Bronchial epithelial cell (primary cell): ENCODE data around the gene OTOGL. TPM values are rescaled to one million over a fixed set of nuclear protein-coding genes. Genes with fewer than 3 reads are reported as not detected.

Source experiments
- DNase-seq: peaks from one replicate; pipeline ENCODE4 v3.0.0-alpha.2; 2010; ENCODE audit warnings: low read depth
- FAIRE-seq: peaks from 2 replicates; lab custom pipeline; 2011; peaks lifted over from hg19 to GRCh38; lab: Jason Lieb, UNC
- H3K27me3 ChIP-seq: 2 replicates; pipeline ENCODE4 v1.5.1; 2011; ENCODE audit warnings: low read length; ENCODE audit not compliant: control insufficient read depth, insufficient read depth
- H3K36me3 ChIP-seq: 2 replicates; pipeline ENCODE4 v1.5.1; 2011; ENCODE audit warnings: low read length; ENCODE audit not compliant: control insufficient read depth, insufficient read depth
- H3K4me3 ChIP-seq: 2 replicates; pipeline ENCODE4 v1.5.1; 2011; ENCODE audit warnings: mild to moderate bottlenecking, low read depth, low read length, control low read depth
- total RNA-seq: library from RNA; depleted of rRNA; stranded (reverse); fragments of >200 nt; gene quantifications from 2 replicates; pipeline ENCODE4 v1.2.1, GENCODE V29; 2014
- TF ChIP-seq, protein P1 (sequence below): IDR thresholded peaks from 2 replicates; pipeline ENCODE4 v1.5.1; 2011; ENCODE audit warnings: mild to moderate bottlenecking, moderate library complexity, low read length, control low read depth, inconsistent platforms; ENCODE audit not compliant: insufficient read depth, severe bottlenecking

The OTOGL gene
- total RNA-seq, 1 donor from 2014 or later = not detected

DNA sequence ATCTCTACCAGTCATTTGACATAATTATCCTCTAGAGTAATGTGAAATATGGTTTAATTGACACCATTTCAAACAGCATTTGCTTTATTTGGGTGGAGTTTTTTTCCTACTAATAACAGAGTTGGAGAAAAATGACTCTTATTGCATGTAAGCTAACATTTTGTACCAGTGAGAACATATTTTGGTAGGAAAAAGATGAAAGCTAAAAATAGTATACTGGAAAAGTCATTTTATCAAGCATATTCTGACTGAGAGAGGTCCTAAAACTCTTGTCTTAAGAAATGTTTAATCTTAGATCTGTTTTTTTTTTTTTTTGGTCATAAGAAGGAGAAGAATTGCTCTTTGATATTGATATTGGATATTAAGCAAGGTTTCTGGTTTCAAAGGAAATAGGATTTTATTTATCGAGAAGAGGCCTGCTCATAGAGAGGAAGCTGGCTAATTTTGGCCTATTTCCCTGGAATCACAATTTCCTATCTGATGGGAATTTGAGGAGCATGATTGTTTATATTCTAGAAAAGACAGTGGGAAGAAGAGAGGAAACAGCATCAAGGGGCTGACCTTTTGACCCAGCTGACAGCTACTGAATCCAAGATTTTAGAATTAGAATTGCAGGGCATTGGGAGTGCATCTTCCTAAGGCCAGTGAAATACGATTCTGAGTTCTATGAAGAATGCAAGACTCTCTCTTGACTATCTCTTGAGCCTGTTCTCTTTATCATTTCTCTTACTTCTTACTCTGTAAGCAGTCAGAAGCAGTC is 19.4 kb downstream of the OTOGL start:
- Histone ChIP-seq H3K4me3 (no peak overlapping the region), H3K36me3 (no peaks in the 10 kb centered on the region), H3K27me3 (no peaks in the 10 kb centered on the region)
- FAIRE-seq (no peak), DNase-seq (no peak)
- TF ChIP-seq, protein P1, sequence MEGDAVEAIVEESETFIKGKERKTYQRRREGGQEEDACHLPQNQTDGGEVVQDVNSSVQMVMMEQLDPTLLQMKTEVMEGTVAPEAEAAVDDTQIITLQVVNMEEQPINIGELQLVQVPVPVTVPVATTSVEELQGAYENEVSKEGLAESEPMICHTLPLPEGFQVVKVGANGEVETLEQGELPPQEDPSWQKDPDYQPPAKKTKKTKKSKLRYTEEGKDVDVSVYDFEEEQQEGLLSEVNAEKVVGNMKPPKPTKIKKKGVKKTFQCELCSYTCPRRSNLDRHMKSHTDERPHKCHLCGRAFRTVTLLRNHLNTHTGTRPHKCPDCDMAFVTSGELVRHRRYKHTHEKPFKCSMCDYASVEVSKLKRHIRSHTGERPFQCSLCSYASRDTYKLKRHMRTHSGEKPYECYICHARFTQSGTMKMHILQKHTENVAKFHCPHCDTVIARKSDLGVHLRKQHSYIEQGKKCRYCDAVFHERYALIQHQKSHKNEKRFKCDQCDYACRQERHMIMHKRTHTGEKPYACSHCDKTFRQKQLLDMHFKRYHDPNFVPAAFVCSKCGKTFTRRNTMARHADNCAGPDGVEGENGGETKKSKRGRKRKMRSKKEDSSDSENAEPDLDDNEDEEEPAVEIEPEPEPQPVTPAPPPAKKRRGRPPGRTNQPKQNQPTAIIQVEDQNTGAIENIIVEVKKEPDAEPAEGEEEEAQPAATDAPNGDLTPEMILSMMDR = no peak

DNA sequence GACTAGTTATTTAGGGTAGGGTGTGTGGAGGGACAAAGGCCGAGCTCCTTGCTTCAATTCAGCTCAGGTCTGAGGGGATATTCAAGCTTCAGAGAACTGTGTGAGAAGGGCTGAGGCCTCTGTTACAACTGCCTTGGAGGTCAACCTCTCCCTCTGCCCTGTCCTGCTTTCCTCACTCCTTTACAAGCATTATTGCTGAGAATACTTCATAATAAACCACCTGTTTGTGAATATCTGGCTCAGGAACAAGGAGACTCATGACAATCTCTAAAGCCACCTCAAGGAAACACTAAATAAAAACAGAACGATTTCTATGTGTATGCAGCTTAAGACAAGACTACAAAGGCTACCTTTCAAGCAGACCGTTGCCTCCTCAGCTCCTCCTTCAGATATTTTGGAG is 21.7 kb downstream of the OTOGL start:
- TF ChIP-seq, protein P1 = no peak
- DNase-seq (no peak), FAIRE-seq (no peak)
- H3K4me3 ChIP-seq = no peak overlapping the region
- no peaks in the 10 kb centered on the region for H3K27me3 ChIP-seq
- no peaks in the 10 kb centered on the region for H3K36me3 ChIP-seq

DNA sequence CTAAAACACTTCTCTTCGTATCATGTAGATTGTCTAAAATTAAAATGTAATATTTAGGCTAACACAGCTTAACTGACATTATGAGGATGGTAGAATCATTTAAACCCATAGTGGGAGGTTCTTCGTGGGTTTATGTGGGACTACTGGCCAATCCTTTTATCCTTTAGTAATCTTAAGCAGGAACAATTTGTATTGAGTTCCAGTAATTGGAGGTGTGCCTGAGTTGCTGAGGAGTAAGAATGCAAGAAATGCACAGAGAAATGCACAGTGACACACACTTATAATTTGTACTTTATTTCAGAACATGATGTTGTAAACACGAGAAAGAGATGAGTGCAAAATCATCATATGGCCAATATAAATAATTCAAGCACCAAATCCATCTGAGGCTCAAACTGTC is 22.3 kb downstream of the OTOGL start:
- TF ChIP-seq, protein P1 = no peak
- no peak for FAIRE-seq

DNA sequence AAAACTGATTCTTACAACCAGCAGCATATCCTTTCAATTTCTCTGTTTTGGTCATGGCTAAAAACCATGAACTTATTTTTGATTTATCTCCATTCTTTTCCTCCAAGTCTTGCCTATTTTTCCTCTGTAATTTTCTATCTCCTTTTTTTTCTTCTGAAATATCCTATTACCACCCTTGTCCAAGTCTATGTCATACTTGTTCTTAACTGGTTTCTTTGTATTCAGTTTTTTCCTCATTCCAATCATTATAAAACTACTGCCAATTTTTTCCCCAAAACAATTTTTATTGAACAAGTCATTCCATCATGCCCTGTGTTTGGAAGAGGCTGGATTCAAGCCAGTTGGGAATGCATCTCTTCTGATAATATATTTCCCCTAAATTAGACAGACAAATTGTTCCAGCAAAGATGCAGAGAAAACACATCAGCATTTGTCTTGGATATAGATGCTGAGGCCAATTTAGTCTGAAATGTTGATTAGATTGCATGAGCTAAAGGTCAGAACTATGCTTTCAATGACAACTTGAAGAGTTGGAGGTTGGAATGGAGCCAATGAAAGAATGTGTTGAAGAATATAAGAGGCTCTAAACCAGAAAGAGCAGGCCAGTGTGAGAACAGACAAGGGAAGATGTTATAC is 30.7 kb downstream of the OTOGL start:
- FAIRE-seq (no peak), DNase-seq (no peak)
- H3K27me3 ChIP-seq = no peaks in the 10 kb centered on the region
- no peak overlapping the region for H3K4me3 ChIP-seq
- TF ChIP-seq, protein P1 = no peak
- H3K36me3 ChIP-seq = no peaks in the 10 kb centered on the region

More for the DNA sequence above, 22.3 kb downstream of the OTOGL start:
- no peak overlapping the region for H3K4me3 ChIP-seq
- no peaks in the 10 kb centered on the region for H3K27me3 ChIP-seq
- DNase-seq = no peak
- no peaks in the 10 kb centered on the region for H3K36me3 ChIP-seq

DNA sequence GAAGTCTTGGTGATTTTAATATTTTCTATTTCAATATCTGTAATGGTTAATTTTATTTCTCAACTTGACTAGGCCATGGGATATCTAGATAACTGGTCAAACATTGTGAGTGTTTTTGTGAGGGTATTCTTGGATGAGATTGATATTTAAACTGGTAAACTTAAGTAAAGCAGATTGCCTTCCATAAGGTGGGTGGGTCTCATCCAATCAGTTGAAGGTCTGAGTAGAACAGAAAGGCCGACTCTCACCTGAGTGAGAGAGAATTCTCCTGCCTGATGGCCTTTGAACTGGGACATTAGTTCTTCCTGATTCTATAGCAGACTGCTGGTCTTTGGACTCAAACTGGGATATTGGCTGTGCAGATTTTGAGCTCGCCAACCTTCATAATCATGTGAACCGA is 36.3 kb downstream of the OTOGL start:
- Histone ChIP-seq H3K27me3 (no peaks in the 10 kb centered on the region), H3K36me3 (no peaks in the 10 kb centered on the region), H3K4me3 (no peak overlapping the region)
- FAIRE-seq (no peak), DNase-seq (no peak)
- TF ChIP-seq, protein P1 = no peak
